Measurements from ENCODE around the gene COL5A1.

DNA sequence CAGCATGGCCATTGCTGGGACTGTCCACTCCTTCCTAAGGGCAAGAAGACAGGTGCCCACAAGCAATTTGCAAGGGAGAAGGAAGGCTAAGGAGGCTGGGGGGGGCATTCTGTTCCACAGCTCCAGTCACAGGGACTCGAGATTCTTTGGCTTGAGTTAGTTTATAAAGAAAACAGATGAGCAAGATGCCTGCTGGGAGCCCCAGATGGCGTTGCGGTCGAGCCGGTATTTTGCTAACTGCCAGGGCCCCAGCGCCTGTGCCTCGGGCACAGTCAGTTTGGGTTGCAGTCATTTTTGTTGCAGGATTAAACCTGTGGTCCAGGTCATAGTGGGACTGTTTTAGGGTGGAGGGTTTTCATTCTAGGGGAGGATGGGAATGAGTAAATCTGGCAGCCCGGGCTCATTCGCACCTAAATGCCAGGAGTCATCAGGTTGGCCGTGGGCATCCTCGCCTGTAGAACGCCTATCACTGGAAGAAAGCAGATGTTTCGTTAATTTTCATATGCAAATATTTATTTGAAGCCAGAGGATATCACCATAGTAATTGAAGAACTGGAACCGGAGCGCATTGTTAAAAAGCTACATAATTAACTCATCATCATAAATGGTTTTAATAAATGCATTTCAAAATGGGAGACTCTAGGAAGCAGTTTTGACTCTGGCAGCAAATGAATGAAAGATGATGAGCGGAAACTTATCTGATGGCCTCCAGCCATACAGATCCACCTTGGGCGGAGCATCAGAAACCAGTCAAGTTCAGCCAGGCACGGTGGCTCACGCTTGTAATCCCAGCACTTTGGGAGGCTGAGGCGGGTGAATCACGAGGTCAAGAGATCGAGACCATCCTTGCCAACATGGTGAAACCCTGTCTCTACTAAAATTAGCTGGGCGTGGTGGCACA lies 151.9 kb downstream of the COL5A1 start:
- TF ChIP-seq, protein P1, sequence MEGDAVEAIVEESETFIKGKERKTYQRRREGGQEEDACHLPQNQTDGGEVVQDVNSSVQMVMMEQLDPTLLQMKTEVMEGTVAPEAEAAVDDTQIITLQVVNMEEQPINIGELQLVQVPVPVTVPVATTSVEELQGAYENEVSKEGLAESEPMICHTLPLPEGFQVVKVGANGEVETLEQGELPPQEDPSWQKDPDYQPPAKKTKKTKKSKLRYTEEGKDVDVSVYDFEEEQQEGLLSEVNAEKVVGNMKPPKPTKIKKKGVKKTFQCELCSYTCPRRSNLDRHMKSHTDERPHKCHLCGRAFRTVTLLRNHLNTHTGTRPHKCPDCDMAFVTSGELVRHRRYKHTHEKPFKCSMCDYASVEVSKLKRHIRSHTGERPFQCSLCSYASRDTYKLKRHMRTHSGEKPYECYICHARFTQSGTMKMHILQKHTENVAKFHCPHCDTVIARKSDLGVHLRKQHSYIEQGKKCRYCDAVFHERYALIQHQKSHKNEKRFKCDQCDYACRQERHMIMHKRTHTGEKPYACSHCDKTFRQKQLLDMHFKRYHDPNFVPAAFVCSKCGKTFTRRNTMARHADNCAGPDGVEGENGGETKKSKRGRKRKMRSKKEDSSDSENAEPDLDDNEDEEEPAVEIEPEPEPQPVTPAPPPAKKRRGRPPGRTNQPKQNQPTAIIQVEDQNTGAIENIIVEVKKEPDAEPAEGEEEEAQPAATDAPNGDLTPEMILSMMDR (IDR thresholded peaks at IDR 0.05): no peak
- no peak for TF ChIP-seq POLR2A (IDR thresholded peaks at IDR 0.05)
